Measurements from ENCODE around the gene GNRHR.

GNRHR gene, protein sequence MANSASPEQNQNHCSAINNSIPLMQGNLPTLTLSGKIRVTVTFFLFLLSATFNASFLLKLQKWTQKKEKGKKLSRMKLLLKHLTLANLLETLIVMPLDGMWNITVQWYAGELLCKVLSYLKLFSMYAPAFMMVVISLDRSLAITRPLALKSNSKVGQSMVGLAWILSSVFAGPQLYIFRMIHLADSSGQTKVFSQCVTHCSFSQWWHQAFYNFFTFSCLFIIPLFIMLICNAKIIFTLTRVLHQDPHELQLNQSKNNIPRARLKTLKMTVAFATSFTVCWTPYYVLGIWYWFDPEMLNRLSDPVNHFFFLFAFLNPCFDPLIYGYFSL

GRCh38 chr4:67754288-67754687 is at the start of gene GNRHR:
GNRHR (minus strand) TSS chr4:67754388; CDS start chr4:67754335, 53 bp downstream.
- Histone ChIP-seq H2AFZ (ENCODE audit: low read length, unreplicated experiment) (no peak within 1 kb of the TSS), H3K79me2 (ENCODE audit: control insufficient read depth, insufficient read depth, low read length, unreplicated experiment) (no peaks in the 10 kb centered on the region), H3K4me3 (ENCODE audit: low read depth, low read length) (no peak within 1 kb of the TSS), H3K4me1 (ENCODE audit: control insufficient read depth, insufficient read depth, low read length, unreplicated experiment) (peaks cover 13% of the 10 kb centered on the region), H3K27me3 (ENCODE audit: insufficient read depth, low read length) (no peaks in the 10 kb centered on the region), H3K27ac (ENCODE audit: low read depth, low read length) (no peak within 1 kb of the TSS), H3K36me3 (ENCODE audit: insufficient read depth, low read length) (no peaks in the 10 kb centered on the region)

GRCh38 chr4:67796810-67797209 is 42.6 kb upstream of the GNRHR start:
- Histone ChIP-seq H3K4me1 (ENCODE audit: control insufficient read depth, insufficient read depth, low read length, unreplicated experiment) (no peaks in the 10 kb centered on the region), H3K36me3 (ENCODE audit: insufficient read depth, low read length) (no peaks in the 10 kb centered on the region), H3K27ac (ENCODE audit: low read depth, low read length) (no peak overlapping the region)

GRCh38 chr4:67790721-67791120 is 36.5 kb upstream of the GNRHR start:
- H3K27me3 ChIP-seq (ENCODE audit: insufficient read depth, low read length), result no peaks in the 10 kb centered on the region
- no peaks in the 10 kb centered on the region for H3K4me1 ChIP-seq (ENCODE audit: control insufficient read depth, insufficient read depth, low read length, unreplicated experiment)
- H2AFZ ChIP-seq (ENCODE audit: low read length, unreplicated experiment), result no peak overlapping the region
- H3K4me3 ChIP-seq (ENCODE audit: low read depth, low read length), result no peak overlapping the region
- no peaks in the 10 kb centered on the region for H3K79me2 ChIP-seq (ENCODE audit: control insufficient read depth, insufficient read depth, low read length, unreplicated experiment)
- H3K27ac ChIP-seq (ENCODE audit: low read depth, low read length), result no peak overlapping the region
- peaks cover 4% of the 10 kb centered on the region; the same call in 1 of the 2 replicates for H3K36me3 ChIP-seq (ENCODE audit: insufficient read depth, low read length)

More at GRCh38 chr4:67796810-67797209, 42.6 kb upstream of the GNRHR start:
- Histone ChIP-seq H2AFZ (ENCODE audit: low read length, unreplicated experiment) (no peak overlapping the region), H3K4me3 (ENCODE audit: low read depth, low read length) (no peak overlapping the region), H3K79me2 (ENCODE audit: control insufficient read depth, insufficient read depth, low read length, unreplicated experiment) (no peaks in the 10 kb centered on the region), H3K27me3 (ENCODE audit: insufficient read depth, low read length) (no peaks in the 10 kb centered on the region)

- H3K27ac ChIP-seq (ENCODE audit: low read depth, low read length), result no peak overlapping the region
- no peak overlapping the region for H3K4me3 ChIP-seq (ENCODE audit: low read depth, low read length)
- peaks cover 4% of the 10 kb centered on the region; the same call in 1 of the 2 replicates for H3K36me3 ChIP-seq (ENCODE audit: insufficient read depth, low read length)
- H3K4me1 ChIP-seq (ENCODE audit: control insufficient read depth, insufficient read depth, low read length, unreplicated experiment), result no peaks in the 10 kb centered on the region
- H3K79me2 ChIP-seq (ENCODE audit: control insufficient read depth, insufficient read depth, low read length, unreplicated experiment), result no peaks in the 10 kb centered on the region
- no peaks in the 10 kb centered on the region for H3K27me3 ChIP-seq (ENCODE audit: insufficient read depth, low read length)
- H2AFZ ChIP-seq (ENCODE audit: low read length, unreplicated experiment), result no peak overlapping the region
These were observed 33.1 kb upstream of the GNRHR start for GRCh38 chr4:67787311-67787710.

DNA sequence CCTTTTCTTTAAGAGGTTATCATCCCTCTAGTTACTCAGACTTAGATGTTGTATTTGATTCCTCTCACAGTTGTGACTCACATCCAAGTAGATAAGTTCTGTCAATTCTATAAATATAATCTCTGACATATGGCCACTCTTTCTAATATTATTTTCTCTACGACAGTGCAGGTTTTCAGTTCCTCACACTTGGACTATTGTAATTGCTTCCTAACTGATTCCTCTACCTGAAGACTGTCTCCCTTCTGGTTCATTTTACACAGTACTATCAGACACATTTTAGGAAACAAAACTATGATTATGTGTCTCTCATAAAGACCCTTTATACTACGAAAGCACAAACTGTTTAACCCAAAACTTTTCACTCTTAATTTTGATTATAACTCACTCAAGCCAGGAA is 31.3 kb upstream of the GNRHR start:
- Histone ChIP-seq H2AFZ (ENCODE audit: low read length, unreplicated experiment) (no peak overlapping the region), H3K4me3 (ENCODE audit: low read depth, low read length) (no peak overlapping the region), H3K79me2 (ENCODE audit: control insufficient read depth, insufficient read depth, low read length, unreplicated experiment) (no peaks in the 10 kb centered on the region), H3K36me3 (ENCODE audit: insufficient read depth, low read length) (no peaks in the 10 kb centered on the region), H3K27me3 (ENCODE audit: insufficient read depth, low read length) (no peaks in the 10 kb centered on the region), H3K27ac (ENCODE audit: low read depth, low read length) (peak overlapping the region; percentile 19; the same call in 1 of the 2 replicates), H3K4me1 (ENCODE audit: control insufficient read depth, insufficient read depth, low read length, unreplicated experiment) (no peaks in the 10 kb centered on the region)

- Histone ChIP-seq H2AFZ (ENCODE audit: low read length, unreplicated experiment) (no peak overlapping the region), H3K27me3 (ENCODE audit: insufficient read depth, low read length) (no peaks in the 10 kb centered on the region), H3K4me3 (ENCODE audit: low read depth, low read length) (no peak overlapping the region), H3K79me2 (ENCODE audit: control insufficient read depth, insufficient read depth, low read length, unreplicated experiment) (no peaks in the 10 kb centered on the region), H3K27ac (ENCODE audit: low read depth, low read length) (no peak overlapping the region), H3K4me1 (ENCODE audit: control insufficient read depth, insufficient read depth, low read length, unreplicated experiment) (no peaks in the 10 kb centered on the region), H3K36me3 (ENCODE audit: insufficient read depth, low read length) (no peaks in the 10 kb centered on the region)
These were observed 25.4 kb upstream of the GNRHR start for GRCh38 chr4:67779631-67780030.

- H3K27me3 ChIP-seq (ENCODE audit: insufficient read depth, low read length), result no peaks in the 10 kb centered on the region
- H3K79me2 ChIP-seq (ENCODE audit: control insufficient read depth, insufficient read depth, low read length, unreplicated experiment), result no peaks in the 10 kb centered on the region
- H3K4me1 ChIP-seq (ENCODE audit: control insufficient read depth, insufficient read depth, low read length, unreplicated experiment), result no peaks in the 10 kb centered on the region
- no peak overlapping the region for H3K27ac ChIP-seq (ENCODE audit: low read depth, low read length)
- no peak overlapping the region for H2AFZ ChIP-seq (ENCODE audit: low read length, unreplicated experiment)
- no peaks in the 10 kb centered on the region for H3K36me3 ChIP-seq (ENCODE audit: insufficient read depth, low read length)
- no peak overlapping the region for H3K4me3 ChIP-seq (ENCODE audit: low read depth, low read length)
These were observed 22.6 kb upstream of the GNRHR start for GRCh38 chr4:67776746-67777145.

- Histone ChIP-seq H2AFZ (ENCODE audit: low read length, unreplicated experiment) (no peak overlapping the region), H3K4me1 (ENCODE audit: control insufficient read depth, insufficient read depth, low read length, unreplicated experiment) (peaks cover 8% of the 10 kb centered on the region), H3K79me2 (ENCODE audit: control insufficient read depth, insufficient read depth, low read length, unreplicated experiment) (no peaks in the 10 kb centered on the region), H3K27me3 (ENCODE audit: insufficient read depth, low read length) (no peaks in the 10 kb centered on the region), H3K27ac (ENCODE audit: low read depth, low read length) (no peak overlapping the region), H3K36me3 (ENCODE audit: insufficient read depth, low read length) (no peaks in the 10 kb centered on the region), H3K4me3 (ENCODE audit: low read depth, low read length) (no peak overlapping the region)
These were observed 16.2 kb upstream of the GNRHR start for GRCh38 chr4:67770422-67770821.

DNA sequence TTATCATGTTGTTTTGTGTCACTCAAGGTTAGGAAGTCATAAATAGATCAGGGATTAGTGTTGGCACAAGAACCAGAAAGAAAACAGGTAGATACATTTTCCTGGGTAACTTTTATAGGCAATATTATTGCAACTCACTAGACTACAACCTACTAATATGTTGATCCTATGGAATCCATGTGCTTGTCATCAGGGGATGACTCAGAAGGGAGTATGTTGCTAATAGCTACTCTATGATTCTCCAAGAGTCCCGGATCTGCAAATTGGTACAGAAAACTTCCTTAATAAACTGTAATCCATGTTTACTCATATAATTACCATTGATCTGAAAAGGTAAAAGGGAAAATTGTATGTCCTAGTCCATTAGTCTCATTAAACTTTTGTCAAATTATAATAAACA is 11.7 kb upstream of the GNRHR start:
- H3K4me1 ChIP-seq (ENCODE audit: control insufficient read depth, insufficient read depth, low read length, unreplicated experiment), result peaks cover 8% of the 10 kb centered on the region
- H2AFZ ChIP-seq (ENCODE audit: low read length, unreplicated experiment), result no peak overlapping the region
- H3K4me3 ChIP-seq (ENCODE audit: low read depth, low read length), result no peak overlapping the region
- H3K79me2 ChIP-seq (ENCODE audit: control insufficient read depth, insufficient read depth, low read length, unreplicated experiment), result no peaks in the 10 kb centered on the region
- H3K36me3 ChIP-seq (ENCODE audit: insufficient read depth, low read length), result no peaks in the 10 kb centered on the region
- no peaks in the 10 kb centered on the region for H3K27me3 ChIP-seq (ENCODE audit: insufficient read depth, low read length)
- no peak overlapping the region for H3K27ac ChIP-seq (ENCODE audit: low read depth, low read length)

GRCh38 chr4:67765401-67765800 is 11.2 kb upstream of the GNRHR start:
- Histone ChIP-seq H3K27me3 (ENCODE audit: insufficient read depth, low read length) (no peaks in the 10 kb centered on the region), H3K4me3 (ENCODE audit: low read depth, low read length) (no peak overlapping the region), H3K27ac (ENCODE audit: low read depth, low read length) (no peak overlapping the region), H3K36me3 (ENCODE audit: insufficient read depth, low read length) (no peaks in the 10 kb centered on the region), H2AFZ (ENCODE audit: low read length, unreplicated experiment) (no peak overlapping the region), H3K79me2 (ENCODE audit: control insufficient read depth, insufficient read depth, low read length, unreplicated experiment) (no peaks in the 10 kb centered on the region), H3K4me1 (ENCODE audit: control insufficient read depth, insufficient read depth, low read length, unreplicated experiment) (peaks cover 8% of the 10 kb centered on the region)

DNA sequence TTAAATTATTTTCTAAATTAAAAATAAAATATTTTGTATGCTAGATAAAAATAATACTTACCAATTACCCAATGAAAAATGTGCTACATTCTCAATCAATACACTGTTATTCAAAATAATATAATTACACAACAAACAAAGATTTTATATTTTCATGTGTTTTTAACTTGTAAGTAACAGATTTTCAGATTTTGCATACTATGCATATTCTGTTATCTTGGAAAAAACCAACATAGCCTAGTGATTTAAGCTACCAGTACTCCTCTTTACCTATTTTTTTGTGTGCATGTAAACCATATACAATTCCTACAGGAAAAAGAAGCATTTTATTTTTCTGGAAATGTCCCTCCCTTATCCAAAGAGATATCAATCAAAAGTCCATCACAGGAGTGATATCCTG is 10.0 kb upstream of the GNRHR start:
- Histone ChIP-seq H3K4me3 (ENCODE audit: low read depth, low read length) (no peak overlapping the region), H3K27me3 (ENCODE audit: insufficient read depth, low read length) (no peaks in the 10 kb centered on the region), H3K27ac (ENCODE audit: low read depth, low read length) (no peak overlapping the region), H3K36me3 (ENCODE audit: insufficient read depth, low read length) (no peaks in the 10 kb centered on the region), H3K4me1 (ENCODE audit: control insufficient read depth, insufficient read depth, low read length, unreplicated experiment) (peaks cover 8% of the 10 kb centered on the region), H2AFZ (ENCODE audit: low read length, unreplicated experiment) (no peak overlapping the region), H3K79me2 (ENCODE audit: control insufficient read depth, insufficient read depth, low read length, unreplicated experiment) (no peaks in the 10 kb centered on the region)

All from ACC112 (cell line).